Measurements from ENCODE around the gene EYS.

- TF ChIP-seq ZNF274 (IDR thresholded peaks at IDR 0.05; ENCODE audit: low read depth, low read length) (no peak), YY1 (IDR thresholded peaks at IDR 0.05; ENCODE audit: insufficient read depth, insufficient read length) (no peak)
Observed at GRCh38 chr6:63864061-63864460, 1843.0 kb downstream of the EYS start.
